Measurements from ENCODE around the gene LRP5. TPM values are rescaled to one million over a fixed set of nuclear protein-coding genes. Genes with fewer than 3 reads are reported as not detected.

The LRP5 gene
- total RNA-seq, 1 experiment from 2014 or later = 48.8 TPM

DNA sequence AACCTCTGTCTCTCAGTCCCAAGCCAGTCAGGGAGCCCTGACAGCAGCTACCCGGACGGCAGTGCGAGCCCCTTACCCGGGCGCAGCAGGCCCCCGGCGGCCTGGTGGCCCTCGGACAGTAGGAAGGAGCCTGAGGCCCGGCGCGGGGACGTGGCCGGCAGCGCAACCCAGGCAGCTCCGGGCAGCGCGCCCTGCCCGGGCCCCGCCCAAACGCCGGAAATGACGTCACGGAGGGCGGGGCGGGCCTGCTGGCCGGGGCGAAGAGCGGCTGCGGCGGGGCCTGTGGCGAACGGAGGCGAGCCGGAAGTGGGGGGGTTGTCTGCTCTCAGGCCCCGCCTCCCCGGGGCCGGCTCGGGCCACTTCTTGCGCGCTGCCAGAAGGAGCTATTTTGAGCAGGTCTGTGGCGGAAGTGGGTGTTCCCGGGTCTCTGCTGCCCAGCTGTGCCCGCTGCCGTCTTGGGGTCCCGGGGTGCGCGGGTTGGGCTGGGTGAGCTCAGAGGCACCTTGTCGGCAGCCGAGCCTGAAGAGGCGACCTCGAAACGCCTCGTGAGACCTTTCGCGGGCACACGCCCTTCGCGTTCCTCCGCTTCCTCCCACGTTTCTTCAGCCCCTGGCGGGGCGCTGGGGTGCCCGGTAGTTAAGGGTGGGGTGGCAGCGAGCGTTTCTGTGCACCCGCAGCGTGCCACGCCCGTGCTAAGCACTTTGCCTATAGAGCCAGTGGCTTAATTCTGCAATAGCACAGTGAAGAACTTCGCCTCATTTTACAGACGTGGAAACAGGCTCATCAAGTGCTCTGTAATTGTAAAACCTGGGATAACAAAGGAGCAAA, 40.4 kb upstream of the LRP5 start, which contains the start of gene C11orf24 (continued):
- TF ChIP-seq, protein P1, sequence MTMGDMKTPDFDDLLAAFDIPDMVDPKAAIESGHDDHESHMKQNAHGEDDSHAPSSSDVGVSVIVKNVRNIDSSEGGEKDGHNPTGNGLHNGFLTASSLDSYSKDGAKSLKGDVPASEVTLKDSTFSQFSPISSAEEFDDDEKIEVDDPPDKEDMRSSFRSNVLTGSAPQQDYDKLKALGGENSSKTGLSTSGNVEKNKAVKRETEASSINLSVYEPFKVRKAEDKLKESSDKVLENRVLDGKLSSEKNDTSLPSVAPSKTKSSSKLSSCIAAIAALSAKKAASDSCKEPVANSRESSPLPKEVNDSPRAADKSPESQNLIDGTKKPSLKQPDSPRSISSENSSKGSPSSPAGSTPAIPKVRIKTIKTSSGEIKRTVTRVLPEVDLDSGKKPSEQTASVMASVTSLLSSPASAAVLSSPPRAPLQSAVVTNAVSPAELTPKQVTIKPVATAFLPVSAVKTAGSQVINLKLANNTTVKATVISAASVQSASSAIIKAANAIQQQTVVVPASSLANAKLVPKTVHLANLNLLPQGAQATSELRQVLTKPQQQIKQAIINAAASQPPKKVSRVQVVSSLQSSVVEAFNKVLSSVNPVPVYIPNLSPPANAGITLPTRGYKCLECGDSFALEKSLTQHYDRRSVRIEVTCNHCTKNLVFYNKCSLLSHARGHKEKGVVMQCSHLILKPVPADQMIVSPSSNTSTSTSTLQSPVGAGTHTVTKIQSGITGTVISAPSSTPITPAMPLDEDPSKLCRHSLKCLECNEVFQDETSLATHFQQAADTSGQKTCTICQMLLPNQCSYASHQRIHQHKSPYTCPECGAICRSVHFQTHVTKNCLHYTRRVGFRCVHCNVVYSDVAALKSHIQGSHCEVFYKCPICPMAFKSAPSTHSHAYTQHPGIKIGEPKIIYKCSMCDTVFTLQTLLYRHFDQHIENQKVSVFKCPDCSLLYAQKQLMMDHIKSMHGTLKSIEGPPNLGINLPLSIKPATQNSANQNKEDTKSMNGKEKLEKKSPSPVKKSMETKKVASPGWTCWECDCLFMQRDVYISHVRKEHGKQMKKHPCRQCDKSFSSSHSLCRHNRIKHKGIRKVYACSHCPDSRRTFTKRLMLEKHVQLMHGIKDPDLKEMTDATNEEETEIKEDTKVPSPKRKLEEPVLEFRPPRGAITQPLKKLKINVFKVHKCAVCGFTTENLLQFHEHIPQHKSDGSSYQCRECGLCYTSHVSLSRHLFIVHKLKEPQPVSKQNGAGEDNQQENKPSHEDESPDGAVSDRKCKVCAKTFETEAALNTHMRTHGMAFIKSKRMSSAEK (CRISPR knock-in tag; IDR thresholded peaks at IDR 0.05; ENCODE audit: borderline replicate concordance) = no peak
- TF ChIP-seq CREB1 (CRISPR knock-in tag; IDR thresholded peaks at IDR 0.05) = no peak; the same call in 1 of the 2 replicates
- no peak for TF ChIP-seq ZNF219 (CRISPR knock-in tag; IDR thresholded peaks at IDR 0.05; ENCODE audit: borderline replicate concordance)
- TF ChIP-seq, protein P2, sequence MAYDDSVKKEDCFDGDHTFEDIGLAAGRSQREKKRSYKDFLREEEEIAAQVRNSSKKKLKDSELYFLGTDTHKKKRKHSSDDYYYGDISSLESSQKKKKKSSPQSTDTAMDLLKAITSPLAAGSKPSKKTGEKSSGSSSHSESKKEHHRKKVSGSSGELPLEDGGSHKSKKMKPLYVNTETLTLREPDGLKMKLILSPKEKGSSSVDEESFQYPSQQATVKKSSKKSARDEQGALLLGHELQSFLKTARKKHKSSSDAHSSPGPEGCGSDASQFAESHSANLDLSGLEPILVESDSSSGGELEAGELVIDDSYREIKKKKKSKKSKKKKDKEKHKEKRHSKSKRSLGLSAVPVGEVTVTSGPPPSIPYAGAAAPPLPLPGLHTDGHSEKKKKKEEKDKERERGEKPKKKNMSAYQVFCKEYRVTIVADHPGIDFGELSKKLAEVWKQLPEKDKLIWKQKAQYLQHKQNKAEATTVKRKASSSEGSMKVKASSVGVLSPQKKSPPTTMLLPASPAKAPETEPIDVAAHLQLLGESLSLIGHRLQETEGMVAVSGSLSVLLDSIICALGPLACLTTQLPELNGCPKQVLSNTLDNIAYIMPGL (CRISPR knock-in tag; IDR thresholded peaks at IDR 0.05) = peak; percentile 82
- TF ChIP-seq MXD4 (CRISPR knock-in tag; IDR thresholded peaks at IDR 0.05; ENCODE audit: borderline replicate concordance) = no peak
- TF ChIP-seq, protein P3, sequence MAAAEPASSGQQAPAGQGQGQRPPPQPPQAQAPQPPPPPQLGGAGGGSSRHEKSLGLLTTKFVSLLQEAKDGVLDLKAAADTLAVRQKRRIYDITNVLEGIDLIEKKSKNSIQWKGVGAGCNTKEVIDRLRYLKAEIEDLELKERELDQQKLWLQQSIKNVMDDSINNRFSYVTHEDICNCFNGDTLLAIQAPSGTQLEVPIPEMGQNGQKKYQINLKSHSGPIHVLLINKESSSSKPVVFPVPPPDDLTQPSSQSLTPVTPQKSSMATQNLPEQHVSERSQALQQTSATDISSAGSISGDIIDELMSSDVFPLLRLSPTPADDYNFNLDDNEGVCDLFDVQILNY (CRISPR knock-in tag; IDR thresholded peaks at IDR 0.05) = peak; percentile 75; the same call in 1 of the 2 replicates
- TF ChIP-seq PRRX2 (CRISPR knock-in tag; IDR thresholded peaks at IDR 0.05) = no peak
- TF ChIP-seq NFATC4 (CRISPR knock-in tag; IDR thresholded peaks at IDR 0.05) = no peak
- TF ChIP-seq, protein P4, sequence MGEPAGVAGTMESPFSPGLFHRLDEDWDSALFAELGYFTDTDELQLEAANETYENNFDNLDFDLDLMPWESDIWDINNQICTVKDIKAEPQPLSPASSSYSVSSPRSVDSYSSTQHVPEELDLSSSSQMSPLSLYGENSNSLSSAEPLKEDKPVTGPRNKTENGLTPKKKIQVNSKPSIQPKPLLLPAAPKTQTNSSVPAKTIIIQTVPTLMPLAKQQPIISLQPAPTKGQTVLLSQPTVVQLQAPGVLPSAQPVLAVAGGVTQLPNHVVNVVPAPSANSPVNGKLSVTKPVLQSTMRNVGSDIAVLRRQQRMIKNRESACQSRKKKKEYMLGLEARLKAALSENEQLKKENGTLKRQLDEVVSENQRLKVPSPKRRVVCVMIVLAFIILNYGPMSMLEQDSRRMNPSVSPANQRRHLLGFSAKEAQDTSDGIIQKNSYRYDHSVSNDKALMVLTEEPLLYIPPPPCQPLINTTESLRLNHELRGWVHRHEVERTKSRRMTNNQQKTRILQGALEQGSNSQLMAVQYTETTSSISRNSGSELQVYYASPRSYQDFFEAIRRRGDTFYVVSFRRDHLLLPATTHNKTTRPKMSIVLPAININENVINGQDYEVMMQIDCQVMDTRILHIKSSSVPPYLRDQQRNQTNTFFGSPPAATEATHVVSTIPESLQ (CRISPR knock-in tag; IDR thresholded peaks at IDR 0.05) = no peak
- no peak for TF ChIP-seq GTF2I (CRISPR knock-in tag; conservative IDR thresholded peaks at IDR 0.05)
- TF ChIP-seq TEAD4 (CRISPR knock-in tag; IDR thresholded peaks at IDR 0.05) = no peak
- no peak for TF ChIP-seq CBFB (CRISPR knock-in tag; IDR thresholded peaks at IDR 0.05; ENCODE audit: low read depth)
- TF ChIP-seq HMGA2 (CRISPR knock-in tag; IDR thresholded peaks at IDR 0.05) = 0 out of 2 replicates have a peak, but pooled peaks have one; percentile 11
- TF ChIP-seq ESRRA (CRISPR knock-in tag; IDR thresholded peaks at IDR 0.05; ENCODE audit: borderline replicate concordance) = no peak
- TF ChIP-seq, protein P5, sequence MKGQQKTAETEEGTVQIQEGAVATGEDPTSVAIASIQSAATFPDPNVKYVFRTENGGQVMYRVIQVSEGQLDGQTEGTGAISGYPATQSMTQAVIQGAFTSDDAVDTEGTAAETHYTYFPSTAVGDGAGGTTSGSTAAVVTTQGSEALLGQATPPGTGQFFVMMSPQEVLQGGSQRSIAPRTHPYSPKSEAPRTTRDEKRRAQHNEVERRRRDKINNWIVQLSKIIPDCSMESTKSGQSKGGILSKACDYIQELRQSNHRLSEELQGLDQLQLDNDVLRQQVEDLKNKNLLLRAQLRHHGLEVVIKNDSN (CRISPR knock-in tag; IDR thresholded peaks at IDR 0.05) = peak; percentile 34; the same call in 1 of the 2 replicates
- no peak for TF ChIP-seq KAT7 (CRISPR knock-in tag; IDR thresholded peaks at IDR 0.05; ENCODE audit: borderline replicate concordance)
- TF ChIP-seq SMAD4 (CRISPR knock-in tag; IDR thresholded peaks at IDR 0.05) = no peak
- TF ChIP-seq, protein P6, sequence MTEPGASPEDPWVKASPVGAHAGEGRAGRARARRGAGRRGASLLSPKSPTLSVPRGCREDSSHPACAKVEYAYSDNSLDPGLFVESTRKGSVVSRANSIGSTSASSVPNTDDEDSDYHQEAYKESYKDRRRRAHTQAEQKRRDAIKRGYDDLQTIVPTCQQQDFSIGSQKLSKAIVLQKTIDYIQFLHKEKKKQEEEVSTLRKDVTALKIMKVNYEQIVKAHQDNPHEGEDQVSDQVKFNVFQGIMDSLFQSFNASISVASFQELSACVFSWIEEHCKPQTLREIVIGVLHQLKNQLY (CRISPR knock-in tag; IDR thresholded peaks at IDR 0.05) = peak; percentile 47; the same call in 1 of the 2 replicates
- TF ChIP-seq, protein P7, sequence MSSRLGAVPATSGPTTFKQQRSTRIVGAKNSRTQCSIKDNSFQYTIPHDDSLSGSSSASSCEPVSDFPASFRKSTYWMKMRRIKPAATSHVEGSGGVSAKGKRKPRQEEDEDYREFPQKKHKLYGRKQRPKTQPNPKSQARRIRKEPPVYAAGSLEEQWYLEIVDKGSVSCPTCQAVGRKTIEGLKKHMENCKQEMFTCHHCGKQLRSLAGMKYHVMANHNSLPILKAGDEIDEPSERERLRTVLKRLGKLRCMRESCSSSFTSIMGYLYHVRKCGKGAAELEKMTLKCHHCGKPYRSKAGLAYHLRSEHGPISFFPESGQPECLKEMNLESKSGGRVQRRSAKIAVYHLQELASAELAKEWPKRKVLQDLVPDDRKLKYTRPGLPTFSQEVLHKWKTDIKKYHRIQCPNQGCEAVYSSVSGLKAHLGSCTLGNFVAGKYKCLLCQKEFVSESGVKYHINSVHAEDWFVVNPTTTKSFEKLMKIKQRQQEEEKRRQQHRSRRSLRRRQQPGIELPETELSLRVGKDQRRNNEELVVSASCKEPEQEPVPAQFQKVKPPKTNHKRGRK (CRISPR knock-in tag; IDR thresholded peaks at IDR 0.05; ENCODE audit: borderline replicate concordance) = no peak
- no peak for TF ChIP-seq FOXK1 (CRISPR knock-in tag; IDR thresholded peaks at IDR 0.05)
- peak; percentile 74 for TF ChIP-seq ETV6 (CRISPR knock-in tag; IDR thresholded peaks at IDR 0.05)
- TF ChIP-seq, protein P8, sequence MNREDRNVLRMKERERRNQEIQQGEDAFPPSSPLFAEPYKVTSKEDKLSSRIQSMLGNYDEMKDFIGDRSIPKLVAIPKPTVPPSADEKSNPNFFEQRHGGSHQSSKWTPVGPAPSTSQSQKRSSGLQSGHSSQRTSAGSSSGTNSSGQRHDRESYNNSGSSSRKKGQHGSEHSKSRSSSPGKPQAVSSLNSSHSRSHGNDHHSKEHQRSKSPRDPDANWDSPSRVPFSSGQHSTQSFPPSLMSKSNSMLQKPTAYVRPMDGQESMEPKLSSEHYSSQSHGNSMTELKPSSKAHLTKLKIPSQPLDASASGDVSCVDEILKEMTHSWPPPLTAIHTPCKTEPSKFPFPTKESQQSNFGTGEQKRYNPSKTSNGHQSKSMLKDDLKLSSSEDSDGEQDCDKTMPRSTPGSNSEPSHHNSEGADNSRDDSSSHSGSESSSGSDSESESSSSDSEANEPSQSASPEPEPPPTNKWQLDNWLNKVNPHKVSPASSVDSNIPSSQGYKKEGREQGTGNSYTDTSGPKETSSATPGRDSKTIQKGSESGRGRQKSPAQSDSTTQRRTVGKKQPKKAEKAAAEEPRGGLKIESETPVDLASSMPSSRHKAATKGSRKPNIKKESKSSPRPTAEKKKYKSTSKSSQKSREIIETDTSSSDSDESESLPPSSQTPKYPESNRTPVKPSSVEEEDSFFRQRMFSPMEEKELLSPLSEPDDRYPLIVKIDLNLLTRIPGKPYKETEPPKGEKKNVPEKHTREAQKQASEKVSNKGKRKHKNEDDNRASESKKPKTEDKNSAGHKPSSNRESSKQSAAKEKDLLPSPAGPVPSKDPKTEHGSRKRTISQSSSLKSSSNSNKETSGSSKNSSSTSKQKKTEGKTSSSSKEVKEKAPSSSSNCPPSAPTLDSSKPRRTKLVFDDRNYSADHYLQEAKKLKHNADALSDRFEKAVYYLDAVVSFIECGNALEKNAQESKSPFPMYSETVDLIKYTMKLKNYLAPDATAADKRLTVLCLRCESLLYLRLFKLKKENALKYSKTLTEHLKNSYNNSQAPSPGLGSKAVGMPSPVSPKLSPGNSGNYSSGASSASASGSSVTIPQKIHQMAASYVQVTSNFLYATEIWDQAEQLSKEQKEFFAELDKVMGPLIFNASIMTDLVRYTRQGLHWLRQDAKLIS (CRISPR knock-in tag; IDR thresholded peaks at IDR 0.05; ENCODE audit: borderline replicate concordance) = no peak

Measured in WTC11 (cell line).